ENCODE results near the gene ZNF783. TPM values are rescaled to one million over a fixed set of nuclear protein-coding genes. Genes with fewer than 3 reads are reported as not detected.
A peak's percentile ranks its signal among the peaks of the same experiment; 100 is the strongest.

The ZNF783 gene
- total RNA-seq = 10 to 100 TPM in 3 of 4 donors, 1 to 10 TPM in 1; 9.9 to 20.8 (median 14.4) TPM

DNA sequence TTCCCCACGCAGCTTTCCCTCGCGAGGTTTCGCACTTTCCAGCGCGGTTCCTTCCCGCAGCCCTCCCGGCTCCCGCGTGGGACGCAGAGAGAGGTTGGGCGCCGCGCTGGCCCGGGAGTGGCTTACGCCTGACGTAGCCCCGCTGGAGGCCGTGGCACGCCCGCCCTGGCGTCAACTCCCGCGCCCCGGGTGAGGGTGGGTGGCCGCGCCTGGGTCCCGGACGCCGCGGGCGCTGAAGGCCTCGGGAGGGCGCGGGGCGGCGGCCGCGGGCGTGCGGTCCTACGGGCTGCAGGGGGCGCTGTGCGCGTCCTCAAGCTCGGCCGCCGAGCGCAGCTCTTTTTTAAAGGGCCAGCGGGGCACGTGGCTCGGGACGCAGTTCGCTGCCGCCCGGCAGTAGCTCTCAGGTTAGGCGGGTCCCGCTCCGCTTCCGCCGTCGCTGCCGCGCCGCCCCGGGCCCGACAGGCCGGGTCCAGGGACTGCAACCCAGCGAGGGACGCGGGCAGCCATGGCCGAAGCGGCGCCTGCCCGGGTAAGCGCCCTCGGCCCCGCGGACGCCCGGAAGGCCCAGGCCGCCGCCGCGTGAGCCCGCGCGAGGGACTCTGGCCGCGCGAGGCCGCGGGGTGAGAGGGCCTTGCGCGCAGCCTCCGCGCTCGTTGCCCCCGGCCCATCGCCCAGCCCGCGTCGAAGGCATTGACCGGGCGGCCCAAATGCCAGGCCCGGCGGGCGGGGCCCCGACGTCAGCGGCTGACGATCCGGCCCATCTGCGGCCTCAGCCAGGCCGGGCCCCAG lies at the start of gene ZNF783:
Gene ZNF783 (plus strand): TSS at position 368 of the 789 bp plus-strand sequence. CDS start 138 bp downstream, at position 506.
- Histone ChIP-seq H3K4me3 (peak within 1 kb of the TSS; percentile 63), H3K4me1 (peaks cover 29% of the 10 kb centered on the region), H3K27me3 (no peaks in the 10 kb centered on the region), H3K9me3 (no peaks in the 10 kb centered on the region), H3K27ac (peak within 1 kb of the TSS; percentile 96), H3K36me3 (peaks cover 21% of the 10 kb centered on the region)
- under 1% methylated on average over 17 of the region's 115 CpGs for WGBS
- TF ChIP-seq POLR2AphosphoS5 (IDR thresholded peaks at IDR 0.05) (peak in 1 of 3 donors; percentile 59), EP300 (IDR thresholded peaks at IDR 0.05) (no peak)
- TF ChIP-seq, protein P1, sequence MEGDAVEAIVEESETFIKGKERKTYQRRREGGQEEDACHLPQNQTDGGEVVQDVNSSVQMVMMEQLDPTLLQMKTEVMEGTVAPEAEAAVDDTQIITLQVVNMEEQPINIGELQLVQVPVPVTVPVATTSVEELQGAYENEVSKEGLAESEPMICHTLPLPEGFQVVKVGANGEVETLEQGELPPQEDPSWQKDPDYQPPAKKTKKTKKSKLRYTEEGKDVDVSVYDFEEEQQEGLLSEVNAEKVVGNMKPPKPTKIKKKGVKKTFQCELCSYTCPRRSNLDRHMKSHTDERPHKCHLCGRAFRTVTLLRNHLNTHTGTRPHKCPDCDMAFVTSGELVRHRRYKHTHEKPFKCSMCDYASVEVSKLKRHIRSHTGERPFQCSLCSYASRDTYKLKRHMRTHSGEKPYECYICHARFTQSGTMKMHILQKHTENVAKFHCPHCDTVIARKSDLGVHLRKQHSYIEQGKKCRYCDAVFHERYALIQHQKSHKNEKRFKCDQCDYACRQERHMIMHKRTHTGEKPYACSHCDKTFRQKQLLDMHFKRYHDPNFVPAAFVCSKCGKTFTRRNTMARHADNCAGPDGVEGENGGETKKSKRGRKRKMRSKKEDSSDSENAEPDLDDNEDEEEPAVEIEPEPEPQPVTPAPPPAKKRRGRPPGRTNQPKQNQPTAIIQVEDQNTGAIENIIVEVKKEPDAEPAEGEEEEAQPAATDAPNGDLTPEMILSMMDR (IDR thresholded peaks at IDR 0.05) = peak; percentile 79 to 96
- peak; percentile 91 to 93 for DNase-seq (ENCODE audit: low spot score in 2 of 2)

DNA sequence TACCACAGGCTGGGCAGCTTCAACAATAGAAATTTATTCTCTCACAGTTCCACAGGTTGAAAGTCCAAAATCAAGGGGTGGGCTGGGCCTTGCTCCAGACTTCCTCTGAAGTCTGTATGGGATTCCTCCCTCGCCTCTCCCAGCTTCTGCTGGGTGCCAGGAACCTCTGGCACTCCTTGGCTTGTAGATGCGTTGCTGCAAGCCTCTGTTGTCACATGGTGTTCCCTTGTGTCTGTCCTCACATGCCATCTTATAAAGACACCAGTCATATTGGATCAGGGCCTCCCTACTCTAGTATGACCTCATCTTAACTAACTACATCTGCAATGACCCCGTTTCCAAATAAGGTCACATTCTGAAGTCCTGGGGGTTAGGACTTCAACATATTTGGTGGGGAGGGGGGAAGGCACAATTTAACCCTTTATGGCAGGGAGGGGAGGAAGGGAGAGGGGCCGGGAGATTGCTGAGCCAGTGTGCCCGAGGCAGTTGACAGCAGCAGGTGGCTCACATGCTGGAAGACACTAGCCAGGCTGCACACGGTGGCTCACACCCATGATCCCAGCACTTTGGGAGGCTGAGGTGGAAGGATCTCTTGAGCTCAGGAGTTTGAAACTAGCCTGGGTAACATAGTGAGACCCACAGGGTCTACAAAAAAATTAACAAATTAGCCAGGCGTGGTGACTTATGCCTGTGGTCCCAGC lies 47.8 kb upstream of the ZNF783 start:
- H3K36me3 ChIP-seq = peaks cover 100% of the 10 kb centered on the region

DNA sequence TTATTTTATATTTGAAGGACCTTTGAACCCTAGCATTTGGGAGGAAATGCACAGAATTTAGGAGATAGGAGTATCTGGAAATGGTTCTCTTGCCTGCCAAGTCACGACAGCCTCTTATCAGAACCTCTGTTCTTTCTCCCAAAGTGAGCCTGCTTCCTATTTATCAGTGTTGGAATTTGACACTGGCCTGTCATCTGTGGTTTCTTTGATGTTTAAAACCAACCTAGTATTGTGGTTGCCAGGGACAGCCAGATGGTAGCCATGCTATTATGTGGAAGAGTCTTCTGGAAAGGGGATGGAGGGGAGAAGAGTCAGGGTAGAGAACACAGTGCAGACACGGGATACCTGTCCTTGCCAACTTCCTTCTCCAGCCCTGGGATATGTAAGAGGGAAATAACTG lies 45.6 kb upstream of the ZNF783 start:
- peaks cover 100% of the 10 kb centered on the region for H3K36me3 ChIP-seq
- no peak overlapping the region for H3K27ac ChIP-seq
- no peaks in the 10 kb centered on the region for H3K4me1 ChIP-seq

More for the DNA sequence above, 47.8 kb upstream of the ZNF783 start:
- Histone ChIP-seq H3K9me3 (no peaks in the 10 kb centered on the region), H3K4me3 (no peak overlapping the region), H3K27ac (no peak overlapping the region), H3K27me3 (no peaks in the 10 kb centered on the region), H3K4me1 (no peaks in the 10 kb centered on the region)
- TF ChIP-seq POLR2A (IDR thresholded peaks at IDR 0.05) (no peak), EP300 (IDR thresholded peaks at IDR 0.05) (no peak), POLR2AphosphoS5 (IDR thresholded peaks at IDR 0.05) (no peak)
- TF ChIP-seq, protein P1 (IDR thresholded peaks at IDR 0.05) = no peak
- no peak for DNase-seq (ENCODE audit: low spot score in 2 of 2)
- WGBS = 56% methylated on average over 7 of the region's 7 CpGs

DNA sequence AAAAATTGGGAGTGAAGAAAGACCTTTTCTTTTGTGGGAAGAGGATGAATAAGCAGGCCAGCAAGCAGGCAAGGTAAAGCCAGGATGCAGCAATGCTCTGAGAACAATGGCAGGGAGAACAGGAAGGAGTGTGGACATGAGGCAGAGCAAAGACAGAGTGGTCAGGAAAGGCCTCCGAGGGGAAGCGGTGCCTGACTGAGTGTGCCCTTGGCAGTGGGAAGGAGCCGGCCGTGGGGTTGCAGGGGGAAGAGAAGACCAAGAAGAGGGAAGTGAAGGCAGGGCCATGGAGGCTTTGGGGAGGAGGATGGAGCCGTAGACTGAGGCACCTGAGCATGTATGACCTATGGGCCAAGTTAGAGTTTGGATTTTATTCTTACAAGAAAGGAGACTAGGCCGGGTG lies 44.4 kb upstream of the ZNF783 start:
- no peak for DNase-seq (ENCODE audit: low spot score in 2 of 2)
- Histone ChIP-seq H3K36me3 (peaks cover 100% of the 10 kb centered on the region), H3K27ac (no peak overlapping the region), H3K27me3 (no peaks in the 10 kb centered on the region), H3K4me1 (no peaks in the 10 kb centered on the region), H3K9me3 (no peaks in the 10 kb centered on the region), H3K4me3 (no peak overlapping the region)
- 89% methylated on average over 6 of the region's 6 CpGs for WGBS
- TF ChIP-seq, protein P1 (IDR thresholded peaks at IDR 0.05) = no peak
- TF ChIP-seq POLR2A (IDR thresholded peaks at IDR 0.05) (no peak), EP300 (IDR thresholded peaks at IDR 0.05) (no peak), POLR2AphosphoS5 (IDR thresholded peaks at IDR 0.05) (no peak)

More for the DNA sequence above, 45.6 kb upstream of the ZNF783 start:
- Histone ChIP-seq H3K27me3 (no peaks in the 10 kb centered on the region), H3K9me3 (no peaks in the 10 kb centered on the region), H3K4me3 (no peak overlapping the region)
- TF ChIP-seq EP300 (IDR thresholded peaks at IDR 0.05) (no peak), POLR2AphosphoS5 (IDR thresholded peaks at IDR 0.05) (no peak), POLR2A (IDR thresholded peaks at IDR 0.05) (no peak)
- TF ChIP-seq, protein P1 (IDR thresholded peaks at IDR 0.05) = no peak
- WGBS = 78% methylated on average over 2 of the region's 2 CpGs
- no peak for DNase-seq (ENCODE audit: low spot score in 2 of 2)

All from suprapubic skin (tissue), 4 donors.